IMR-90 (cell line): ENCODE data around the gene DICER1. TPM values are rescaled to one million over a fixed set of nuclear protein-coding genes. Genes with fewer than 3 reads are reported as not detected.

ENCODE experiments used
- ATAC-seq: fragments of 200-7000 bp; cut with Tn5 transposase; 2 replicates; pipeline ENCODE4 v1.9.1; 2020; ENCODE audit warnings: low read depth, mild to moderate bottlenecking, moderate library complexity
- BruUV-seq: library from RNA; stranded (reverse); fragments of 400-500 nt; replicated peaks from 2 replicates; lab custom pipeline; 2021; lab: Mats Ljungman, UMichigan
- CTCF ChIA-PET: fragments of 300-600 bp; formaldehyde crosslinking; extraction: SDS; loops from one replicate; lab custom pipeline; 2021; ENCODE audit warnings: antibody characterized with exemption; lab: Yijun Ruan, JAX
- POLR2A ChIA-PET: fragments of 300-600 bp; sonication (Branson Sonifier 250); formaldehyde crosslinking; loops from one replicate; lab custom pipeline; 2022; ENCODE audit warnings: antibody characterized with exemption; ENCODE audit not compliant: unreplicated experiment; lab: Charles Lee
- DNase-seq: peaks from one replicate; pipeline ENCODE4 v3.0.0; 2013
- H2AFZ ChIP-seq: replicated peaks from 2 replicates; pipeline ENCODE3; 2013; ENCODE audit warnings: low read length, mild to moderate bottlenecking; ENCODE audit not compliant: poor library complexity
- H2AK5ac ChIP-seq: 2 replicates; pipeline ENCODE4 v1.6.1; 2013; ENCODE audit warnings: low read depth, low read length, inconsistent platforms
- H2AK9ac ChIP-seq: replicated peaks from 2 replicates; pipeline ENCODE3; 2013; ENCODE audit warnings: mild to moderate bottlenecking, low read depth, low read length, moderate library complexity; ENCODE audit not compliant: poor library complexity
- H2BK120ac ChIP-seq: 2 replicates; pipeline ENCODE4 v1.6.1; 2013; ENCODE audit warnings: low read depth, low read length, inconsistent platforms
- H2BK15ac ChIP-seq: 3 replicates; pipeline ENCODE4 v1.6.1; 2013; ENCODE audit warnings: low read depth, low read length, inconsistent platforms
- H2BK20ac ChIP-seq: 2 replicates; pipeline ENCODE4 v1.6.1; 2013; ENCODE audit warnings: low read depth, mild to moderate bottlenecking, inconsistent platforms, low read length, moderate library complexity
- H2BK5ac ChIP-seq: 2 replicates; pipeline ENCODE4 v1.6.1; 2013; ENCODE audit warnings: mild to moderate bottlenecking, low read depth, low read length, inconsistent platforms; ENCODE audit not compliant: poor library complexity, severe bottlenecking
- H3K14ac ChIP-seq: replicated peaks from 2 replicates; pipeline ENCODE4 v1.6.1; 2013; ENCODE audit warnings: low read depth, low read length, inconsistent platforms
- H3K18ac ChIP-seq: 2 replicates; pipeline ENCODE4 v1.6.1; 2013; ENCODE audit warnings: low read depth, low read length, control low read depth
- H3K23ac ChIP-seq: 2 replicates; pipeline ENCODE4 v1.6.1; 2013; ENCODE audit warnings: low read depth, low read length, inconsistent platforms
- H3K27ac ChIP-seq: 2 replicates; pipeline ENCODE4 v1.5.1; 2013; ENCODE audit warnings: mild to moderate bottlenecking, control low read depth, low read length; ENCODE audit not compliant: insufficient read depth
- H3K27me3 ChIP-seq: 2 replicates; pipeline ENCODE4 v1.6.1; 2013; ENCODE audit warnings: low read length; ENCODE audit not compliant: control insufficient read depth, insufficient read depth
- H3K36me3 ChIP-seq: 2 replicates; pipeline ENCODE4 v1.6.1; 2013; ENCODE audit warnings: low read length, mixed read lengths; ENCODE audit not compliant: control insufficient read depth, insufficient read depth
- H3K4ac ChIP-seq: 2 replicates; pipeline ENCODE4 v1.6.1; 2013; ENCODE audit warnings: low read depth, low read length, inconsistent platforms
- H3K4me1 ChIP-seq: 2 replicates; pipeline ENCODE4 v1.6.1; 2013; ENCODE audit warnings: low read length, mixed read lengths; ENCODE audit not compliant: control insufficient read depth, insufficient read depth
- H3K4me2 ChIP-seq: 2 replicates; pipeline ENCODE4 v1.6.1; 2013; ENCODE audit warnings: low read depth, mild to moderate bottlenecking, control low read depth, low read length, moderate library complexity
- H3K4me3 ChIP-seq: 2 replicates; pipeline ENCODE4 v1.5.1; 2013; ENCODE audit warnings: low read depth, mild to moderate bottlenecking, control low read depth, low read length, moderate library complexity; ENCODE audit not compliant: insufficient read depth
- H3K56ac ChIP-seq: 2 replicates; pipeline ENCODE4 v1.6.1; 2013; ENCODE audit warnings: low read length, inconsistent platforms; ENCODE audit not compliant: insufficient read depth; ENCODE audit errors: extremely low read depth
- H3K79me1 ChIP-seq, 2 experiments: 2 replicates each; pipeline ENCODE4 v1.6.1; 2013; ENCODE audit warnings: low read length in 2 of 2, inconsistent platforms in 1 of 2, low read depth in 1 of 2
- H3K9ac ChIP-seq: 2 replicates; pipeline ENCODE4 v1.6.1; 2013; ENCODE audit warnings: low read depth, low read length, control low read depth
- H3K9me1 ChIP-seq: 2 replicates; pipeline ENCODE4 v1.6.1; 2013; ENCODE audit warnings: low read length, inconsistent platforms; ENCODE audit not compliant: insufficient read depth
- H3K9me3 ChIP-seq: 2 replicates; pipeline ENCODE4 v1.6.1; 2013; ENCODE audit warnings: low read length; ENCODE audit not compliant: control insufficient read depth, insufficient read depth
- H4K20me1 ChIP-seq: 2 replicates; pipeline ENCODE4 v1.6.1; 2013; ENCODE audit warnings: low read length, inconsistent platforms; ENCODE audit not compliant: insufficient read depth
- H4K5ac ChIP-seq: 2 replicates; pipeline ENCODE4 v1.6.1; 2013; ENCODE audit warnings: mild to moderate bottlenecking, low read depth, low read length, control low read depth
- H4K8ac ChIP-seq, 2 experiments: 2 replicates each; pipeline ENCODE4 v1.6.1; 2013; ENCODE audit warnings: low read depth in 2 of 2, low read length in 2 of 2, control low read depth in 1 of 2, inconsistent platforms in 1 of 2
- H4K91ac ChIP-seq: 2 replicates; pipeline ENCODE4 v1.6.1; 2013; ENCODE audit warnings: low read depth, low read length, inconsistent platforms; ENCODE audit not compliant: insufficient read depth
- BHLHE40 ChIP-seq: fragments of 150-350 bp; IDR thresholded peaks from 2 replicates; pipeline ENCODE4 v1.6.1; 2016; ENCODE audit warnings: mild to moderate bottlenecking, low read depth, low read length
- CEBPB ChIP-seq: IDR thresholded peaks from 2 replicates; pipeline ENCODE4 v1.6.1; 2012; ENCODE audit warnings: low read depth, low read length, improper control_type of control experiment
- CHD1 ChIP-seq: IDR thresholded peaks from 2 replicates; pipeline ENCODE4 v1.6.1; 2012; ENCODE audit warnings: low read depth, low read length, improper control_type of control experiment
- MAFK ChIP-seq: IDR thresholded peaks from 2 replicates; pipeline ENCODE4 v1.6.1; 2012; ENCODE audit warnings: low read depth, low read length, improper control_type of control experiment
- MAZ ChIP-seq: IDR thresholded peaks from 2 replicates; pipeline ENCODE4 v1.6.1; 2012; ENCODE audit warnings: low read depth, mild to moderate bottlenecking, low read length, improper control_type of control experiment, moderate library complexity, borderline replicate concordance
- NFE2L2 ChIP-seq: fragments of 150-350 bp; IDR thresholded peaks from 2 replicates; pipeline ENCODE4 v1.6.1; 2016; ENCODE audit warnings: low read depth, mild to moderate bottlenecking, low read length
- RAD21 ChIP-seq: IDR thresholded peaks from 2 replicates; pipeline ENCODE4 v1.6.1; 2012; ENCODE audit warnings: low read length, improper control_type of control experiment
- SMC3 ChIP-seq: fragments of 150-350 bp; IDR thresholded peaks from 2 replicates; pipeline ENCODE4 v1.6.1; 2016; ENCODE audit warnings: low read depth, mild to moderate bottlenecking, antibody characterized with exemption, low read length, moderate library complexity
- USF2 ChIP-seq: fragments of 150-350 bp; IDR thresholded peaks from 2 replicates; pipeline ENCODE4 v1.6.1; 2017; ENCODE audit warnings: mild to moderate bottlenecking, antibody characterized with exemption, low read length, low read depth
- WGBS, 2 experiments: methylation state at CpG; one replicate each; pipeline versions ENCODE4 v1.1.5 to v1.1.7; 2013; ENCODE audit warnings: missing lambda C conversion rate in 2 of 2; ENCODE audit not compliant: insufficient read length in 1 of 2; ENCODE audit errors: extremely low coverage in 2 of 2; 5-methylcytosine and 5-hydroxymethylcytosine counted together
- dilution Hi-C: fragments of 300-500 bp; cut with HindIII; formaldehyde crosslinking; loops from one replicate; pipeline ENCODE4 v1.14.3; 2018; ENCODE audit warnings: low sequenced_read_pairs; ENCODE audit not compliant: unreplicated experiment
- in situ Hi-C: fragments of 300-500 bp; cut with MboI; formaldehyde crosslinking; loops from 3 replicates; pipeline ENCODE4 v1.14.3; 2019; ENCODE audit warnings: low sequenced_read_pairs, inconsistent platforms, mixed read lengths
- intact Hi-C: fragments of 100-400 bp; cut with micrococcal nuclease; formaldehyde crosslinking; loops from 2 replicates; pipeline ENCODE4 v1.10.0; 2022
- polyA plus RNA-seq, 3 experiments: library from polyadenylated mRNA; depleted of rRNA; stranded (reverse); fragments of >200 nt; gene quantifications; 2 replicates each; pipeline ENCODE4 v1.2.3, GENCODE V29; 2012; ENCODE audit warnings: low replicate concordance in 1 of 3
- total RNA-seq: library from RNA; depleted of rRNA; stranded (reverse); fragments of >200 nt; gene quantifications from 2 replicates; pipeline ENCODE4 v1.2.3, GENCODE V29; 2012
- TF ChIP-seq, protein P1 (sequence below): conservative IDR thresholded peaks from 2 replicates; pipeline ENCODE4 v1.5.1; 2012; ENCODE audit warnings: mild to moderate bottlenecking, low read depth, low read length, improper control_type of control experiment
- TF ChIP-seq, protein P2 (sequence below): fragments of 150-350 bp; IDR thresholded peaks from 2 replicates; pipeline ENCODE4 v1.6.1; 2016; ENCODE audit warnings: low read depth, mild to moderate bottlenecking, low read length, moderate library complexity, borderline replicate concordance

DICER1 gene
- total and polyA plus RNA-seq, 2 of the 4 experiments (the other 2 are of a cell fraction): 9.7 to 49.5 TPM

- Histone ChIP-seq H2BK15ac (no peak overlapping the region), H3K4me2 (no peak overlapping the region), H4K20me1 (no peaks in the 10 kb centered on the region), H2BK20ac (no peak overlapping the region), H3K79me1 (no peaks in the 10 kb centered on the region), H2AFZ (no peak overlapping the region), H4K91ac (no peak overlapping the region), H2AK9ac (no peak overlapping the region), H3K4me1 (peaks cover 7% of the 10 kb centered on the region; the same call in 1 of the 2 replicates), H3K4ac (no peak overlapping the region), H3K9me3 (0 out of 2 replicates have a peak, but pooled peaks cover 2% of the 10 kb centered on the region), H2AK5ac (no peak overlapping the region), H4K5ac (no peak overlapping the region), H3K36me3 (no peaks in the 10 kb centered on the region), H3K18ac (no peak overlapping the region), H3K23ac (no peak overlapping the region), H3K14ac (no peak overlapping the region), H4K8ac (no peak overlapping the region), H3K56ac (no peak overlapping the region), H2BK5ac (no peak overlapping the region), H3K9ac (no peak overlapping the region), H2BK120ac (no peak overlapping the region), H3K27ac (no peak overlapping the region), H3K9me1 (no peaks in the 10 kb centered on the region), H3K27me3 (no peaks in the 10 kb centered on the region; the same call in 1 of the 2 replicates), H3K4me3 (no peak overlapping the region)
- TF ChIP-seq CEBPB (no peak), BHLHE40 (no peak), CHD1 (no peak), NFE2L2 (no peak), MAFK (no peak), USF2 (no peak), RAD21 (no peak), SMC3 (no peak), MAZ (no peak)
- TF ChIP-seq, protein P1, sequence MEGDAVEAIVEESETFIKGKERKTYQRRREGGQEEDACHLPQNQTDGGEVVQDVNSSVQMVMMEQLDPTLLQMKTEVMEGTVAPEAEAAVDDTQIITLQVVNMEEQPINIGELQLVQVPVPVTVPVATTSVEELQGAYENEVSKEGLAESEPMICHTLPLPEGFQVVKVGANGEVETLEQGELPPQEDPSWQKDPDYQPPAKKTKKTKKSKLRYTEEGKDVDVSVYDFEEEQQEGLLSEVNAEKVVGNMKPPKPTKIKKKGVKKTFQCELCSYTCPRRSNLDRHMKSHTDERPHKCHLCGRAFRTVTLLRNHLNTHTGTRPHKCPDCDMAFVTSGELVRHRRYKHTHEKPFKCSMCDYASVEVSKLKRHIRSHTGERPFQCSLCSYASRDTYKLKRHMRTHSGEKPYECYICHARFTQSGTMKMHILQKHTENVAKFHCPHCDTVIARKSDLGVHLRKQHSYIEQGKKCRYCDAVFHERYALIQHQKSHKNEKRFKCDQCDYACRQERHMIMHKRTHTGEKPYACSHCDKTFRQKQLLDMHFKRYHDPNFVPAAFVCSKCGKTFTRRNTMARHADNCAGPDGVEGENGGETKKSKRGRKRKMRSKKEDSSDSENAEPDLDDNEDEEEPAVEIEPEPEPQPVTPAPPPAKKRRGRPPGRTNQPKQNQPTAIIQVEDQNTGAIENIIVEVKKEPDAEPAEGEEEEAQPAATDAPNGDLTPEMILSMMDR: no peak
- TF ChIP-seq, protein P2, sequence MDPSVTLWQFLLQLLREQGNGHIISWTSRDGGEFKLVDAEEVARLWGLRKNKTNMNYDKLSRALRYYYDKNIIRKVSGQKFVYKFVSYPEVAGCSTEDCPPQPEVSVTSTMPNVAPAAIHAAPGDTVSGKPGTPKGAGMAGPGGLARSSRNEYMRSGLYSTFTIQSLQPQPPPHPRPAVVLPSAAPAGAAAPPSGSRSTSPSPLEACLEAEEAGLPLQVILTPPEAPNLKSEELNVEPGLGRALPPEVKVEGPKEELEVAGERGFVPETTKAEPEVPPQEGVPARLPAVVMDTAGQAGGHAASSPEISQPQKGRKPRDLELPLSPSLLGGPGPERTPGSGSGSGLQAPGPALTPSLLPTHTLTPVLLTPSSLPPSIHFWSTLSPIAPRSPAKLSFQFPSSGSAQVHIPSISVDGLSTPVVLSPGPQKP: no peak
- peak; percentile 51; the same call in 1 of the 2 replicates for ATAC-seq
- POLR2A ChIA-PET: no interaction called here
- CTCF ChIA-PET: no interaction called here
- in situ Hi-C loops: no loop called here
- BruUV-seq: no TSS peak
- dilution Hi-C loops: no loop called here
- 7% methylated on average over 4 of the region's 5 CpGs; no CpG with 5 or more reads in 1 of the 2 experiments for WGBS, 2 experiments
- DNase-seq: no peak
- intact Hi-C loops: loop anchor here (10.0 kb wide), 1 partner anchor 505 kb away; no protein-coding TSS in a partner anchor
These were observed 32.2 kb upstream of the DICER1 start for GRCh38 chr14:95189367-95190132.
